ENCODE data around the gene IGSF21. TPM values are rescaled to one million over a fixed set of nuclear protein-coding genes. Genes with fewer than 3 reads are reported as not detected.

IGSF21 gene
- polyA plus RNA-seq, 2 of the 4 experiments (the other 2 are of a cell fraction): not detected

GRCh38 chr1:18398791-18399530 is 291.4 kb downstream of the IGSF21 start:
- Histone ChIP-seq H3K4me3 (no peak overlapping the region), H3K9me3 (no peaks in the 10 kb centered on the region), H3K4me1 (no peaks in the 10 kb centered on the region), H3K4me2 (no peak overlapping the region), H3K27ac (no peak overlapping the region)
- FAIRE-seq (no peak), ATAC-seq (no peak), DNase-seq (ENCODE audit: low read depth in 1 of 2, low spot score in 1 of 2) (no peak)
- WGBS (ENCODE audit: missing lambda C conversion rate): 0% methylated on average over 4 of the region's 5 CpGs
- ChIA-PET CTCF (interaction anchor here (0.6 kb wide), 1 partner anchor 306 kb away, joined by 3 read pairs; no protein-coding TSS in a partner anchor), POLR2A (no interaction called here)
- TF ChIP-seq, protein P1, sequence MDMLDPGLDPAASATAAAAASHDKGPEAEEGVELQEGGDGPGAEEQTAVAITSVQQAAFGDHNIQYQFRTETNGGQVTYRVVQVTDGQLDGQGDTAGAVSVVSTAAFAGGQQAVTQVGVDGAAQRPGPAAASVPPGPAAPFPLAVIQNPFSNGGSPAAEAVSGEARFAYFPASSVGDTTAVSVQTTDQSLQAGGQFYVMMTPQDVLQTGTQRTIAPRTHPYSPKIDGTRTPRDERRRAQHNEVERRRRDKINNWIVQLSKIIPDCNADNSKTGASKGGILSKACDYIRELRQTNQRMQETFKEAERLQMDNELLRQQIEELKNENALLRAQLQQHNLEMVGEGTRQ (IDR thresholded peaks at IDR 0.05): no peak
- TF ChIP-seq RCOR1 (IDR thresholded peaks at IDR 0.05; ENCODE audit: low read depth, low read length) (no peak), RNF2 (IDR thresholded peaks at IDR 0.05; ENCODE audit: borderline replicate concordance, low read depth) (no peak), GATA3 (IDR thresholded peaks at IDR 0.05; ENCODE audit: borderline replicate concordance) (no peak), HOXB5 (CRISPR knock-in tag; IDR thresholded peaks at IDR 0.05) (no peak), CBX8 (IDR thresholded peaks at IDR 0.05) (no peak), HEYL (CRISPR knock-in tag; IDR thresholded peaks at IDR 0.05) (no peak), HMGXB4 (CRISPR knock-in tag; IDR thresholded peaks at IDR 0.05; ENCODE audit: borderline replicate concordance) (no peak), POLR2AphosphoS2 (conservative IDR thresholded peaks at IDR 0.05; ENCODE audit: low read length) (no peak), NR3C1 (IDR thresholded peaks at IDR 0.05) (no peak)

- TF ChIP-seq, protein P2, sequence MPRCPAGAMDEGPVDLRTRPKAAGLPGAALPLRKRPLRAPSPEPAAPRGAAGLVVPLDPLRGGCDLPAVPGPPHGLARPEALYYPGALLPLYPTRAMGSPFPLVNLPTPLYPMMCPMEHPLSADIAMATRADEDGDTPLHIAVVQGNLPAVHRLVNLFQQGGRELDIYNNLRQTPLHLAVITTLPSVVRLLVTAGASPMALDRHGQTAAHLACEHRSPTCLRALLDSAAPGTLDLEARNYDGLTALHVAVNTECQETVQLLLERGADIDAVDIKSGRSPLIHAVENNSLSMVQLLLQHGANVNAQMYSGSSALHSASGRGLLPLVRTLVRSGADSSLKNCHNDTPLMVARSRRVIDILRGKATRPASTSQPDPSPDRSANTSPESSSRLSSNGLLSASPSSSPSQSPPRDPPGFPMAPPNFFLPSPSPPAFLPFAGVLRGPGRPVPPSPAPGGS (IDR thresholded peaks at IDR 0.05): no peak
- TF ChIP-seq EP300 (IDR thresholded peaks at IDR 0.05) (no peak), CHD4 (IDR thresholded peaks at IDR 0.05; ENCODE audit: borderline replicate concordance) (no peak)
- no peaks in the 10 kb centered on the region for H3K9me3 ChIP-seq
- ChIA-PET POLR2A (no interaction called here), CTCF (interaction anchor here (0.6 to 1.1 kb wide), 3 partner anchors 11 to 779 kb away, joined by 3 read pairs; no protein-coding TSS in a partner anchor)
- no peak overlapping the region for H3K4me2 ChIP-seq
- H3K27ac ChIP-seq: no peak overlapping the region
- 33% methylated on average over 7 of the region's 7 CpGs for WGBS (ENCODE audit: missing lambda C conversion rate)
- ATAC-seq (no peak), DNase-seq (ENCODE audit: low read depth in 1 of 2, low spot score in 1 of 2) (no peak), FAIRE-seq (no peak)
- no peak overlapping the region for H3K4me3 ChIP-seq
- no peaks in the 10 kb centered on the region for H3K4me1 ChIP-seq
Measured at GRCh38 chr1:18400347-18401102, 292.9 kb downstream of the IGSF21 start.

DNA sequence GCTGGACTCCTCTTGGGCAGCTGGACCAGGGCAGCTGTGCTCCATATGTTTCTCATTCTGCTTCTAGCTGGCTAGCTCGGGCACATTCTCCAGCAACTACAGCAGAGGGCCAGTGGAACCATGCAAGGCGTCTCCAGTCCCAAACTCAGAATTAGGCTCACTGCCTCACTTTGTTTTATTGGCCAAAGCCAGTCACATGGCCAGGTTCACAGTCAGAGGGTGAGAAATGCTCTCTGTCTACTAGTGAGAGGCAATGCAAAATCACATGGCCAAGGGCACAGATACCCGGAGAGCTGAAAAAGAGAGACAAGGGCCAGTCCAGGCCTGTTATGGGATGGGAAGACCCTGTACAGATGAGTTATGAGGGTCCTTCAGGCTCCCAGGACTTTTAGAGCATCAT is 294.3 kb downstream of the IGSF21 start:
- no peak overlapping the region for H3K4me2 ChIP-seq
- no peak for DNase-seq (ENCODE audit: low read depth in 1 of 2, low spot score in 1 of 2)
- TF ChIP-seq RCOR1 (IDR thresholded peaks at IDR 0.05; ENCODE audit: low read depth, low read length) (no peak), JUNB (IDR thresholded peaks at IDR 0.05) (no peak), BHLHE40 (IDR thresholded peaks at IDR 0.05; ENCODE audit: low read depth, low read length) (no peak), HEYL (CRISPR knock-in tag; IDR thresholded peaks at IDR 0.05) (no peak), POLR2AphosphoS2 (conservative IDR thresholded peaks at IDR 0.05; ENCODE audit: low read length) (no peak), CTCF (IDR thresholded peaks at IDR 0.05) (no peak), HOXB5 (CRISPR knock-in tag; IDR thresholded peaks at IDR 0.05) (no peak), RFX5 (IDR thresholded peaks at IDR 0.05) (no peak), ZSCAN20 (CRISPR knock-in tag; IDR thresholded peaks at IDR 0.05) (no peak)
- TF ChIP-seq, protein P3, sequence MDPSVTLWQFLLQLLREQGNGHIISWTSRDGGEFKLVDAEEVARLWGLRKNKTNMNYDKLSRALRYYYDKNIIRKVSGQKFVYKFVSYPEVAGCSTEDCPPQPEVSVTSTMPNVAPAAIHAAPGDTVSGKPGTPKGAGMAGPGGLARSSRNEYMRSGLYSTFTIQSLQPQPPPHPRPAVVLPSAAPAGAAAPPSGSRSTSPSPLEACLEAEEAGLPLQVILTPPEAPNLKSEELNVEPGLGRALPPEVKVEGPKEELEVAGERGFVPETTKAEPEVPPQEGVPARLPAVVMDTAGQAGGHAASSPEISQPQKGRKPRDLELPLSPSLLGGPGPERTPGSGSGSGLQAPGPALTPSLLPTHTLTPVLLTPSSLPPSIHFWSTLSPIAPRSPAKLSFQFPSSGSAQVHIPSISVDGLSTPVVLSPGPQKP (IDR thresholded peaks at IDR 0.05; ENCODE audit: low read depth, low read length): no peak
- no peaks in the 10 kb centered on the region for H3K9me3 ChIP-seq
- no peak overlapping the region for H3K4me3 ChIP-seq
- ChIA-PET CTCF (interaction anchor here (1.0 kb wide), 1 partner anchor 907 kb away, joined by 3 read pairs; no protein-coding TSS in a partner anchor), POLR2A (no interaction called here)
- no peak for FAIRE-seq
- ATAC-seq: no peak
- WGBS (ENCODE audit: missing lambda C conversion rate): 15% methylated on average over 2 of the region's 3 CpGs
- H3K27ac ChIP-seq: no peak overlapping the region
- no peaks in the 10 kb centered on the region for H3K4me1 ChIP-seq
